ENCODE measurements around the gene COX10.

- TF ChIP-seq POLR2A (IDR thresholded peaks at IDR 0.05) (no peak), CTCF (IDR thresholded peaks at IDR 0.05 in 8 of 11, conservative IDR thresholded peaks at IDR 0.05 in 3 of 11) (no peak)
Measured at GRCh38 chr17:14201988-14202380, 132.7 kb downstream of the COX10 start.

Measured in spleen (tissue), 7 donors.